NOMO-1 treated with DMSO at 0.1 percent for 48 hours (cell line): ENCODE measurements around the gene C5.

Source experiments
- DNase-seq: peaks from one replicate; lab custom pipeline; 2025; ENCODE audit not compliant: unreplicated experiment; lab: John Stamatoyannopoulos, UW

Gene C5

DNA sequence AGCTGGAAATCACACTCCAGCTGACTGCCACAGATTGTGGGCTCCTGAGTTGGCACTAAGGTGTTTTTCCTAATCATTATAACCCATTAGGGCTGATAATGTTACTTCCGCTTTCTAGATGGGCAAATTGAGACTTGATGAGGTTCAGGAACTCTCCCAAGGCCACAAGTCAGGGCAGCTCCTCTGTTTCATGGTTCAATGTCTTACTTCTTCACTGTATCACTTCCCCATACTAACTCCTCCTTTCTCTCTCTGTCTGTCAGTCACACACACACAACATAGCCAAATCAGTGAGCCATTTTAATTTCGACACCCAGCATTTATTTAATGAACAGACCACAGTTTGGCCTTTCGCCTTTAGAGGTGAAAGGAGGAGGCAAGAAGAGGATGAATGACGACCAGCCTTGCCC is 105.6 kb downstream of the C5 start:
- peak; percentile 97 for DNase-seq

DNA sequence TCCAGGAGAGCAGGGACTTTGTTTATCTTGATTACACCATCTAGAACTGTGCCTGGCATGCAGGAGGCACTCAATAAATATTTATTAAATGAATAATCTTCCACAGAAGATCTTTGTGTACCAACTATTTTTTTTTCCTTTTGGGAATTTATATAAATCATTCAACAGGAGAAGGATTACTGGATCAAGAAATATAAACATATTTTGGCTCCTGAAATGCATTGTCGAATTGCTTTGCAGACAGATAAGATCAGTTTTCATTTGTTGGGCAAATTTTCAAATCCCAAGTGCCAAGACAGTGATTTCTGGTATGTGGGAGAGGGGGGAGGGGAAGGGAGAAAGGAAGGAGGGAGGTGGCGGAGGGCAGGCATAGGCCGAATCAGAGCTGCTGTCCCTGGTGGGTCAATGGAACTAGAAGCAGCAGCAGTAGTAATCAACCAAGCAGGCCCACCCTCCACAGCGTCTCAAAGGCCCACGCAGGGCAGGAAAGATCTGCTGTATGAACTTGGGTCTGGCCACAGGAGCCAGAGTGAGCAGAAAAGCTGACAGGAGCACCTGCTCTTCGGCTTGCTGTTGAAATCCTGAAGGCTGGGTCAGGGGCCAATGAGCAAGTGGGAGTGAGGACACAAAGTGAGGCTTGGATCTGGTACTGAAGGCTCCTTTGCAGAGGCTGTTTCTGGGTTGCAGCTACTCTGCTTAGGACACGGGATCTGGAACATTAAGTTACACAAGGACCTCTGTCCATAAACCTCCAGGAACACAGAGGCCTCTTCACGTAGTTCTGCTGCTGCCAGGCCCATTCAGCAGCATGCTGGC is 107.7 kb downstream of the C5 start:
- DNase-seq, result no peak

DNA sequence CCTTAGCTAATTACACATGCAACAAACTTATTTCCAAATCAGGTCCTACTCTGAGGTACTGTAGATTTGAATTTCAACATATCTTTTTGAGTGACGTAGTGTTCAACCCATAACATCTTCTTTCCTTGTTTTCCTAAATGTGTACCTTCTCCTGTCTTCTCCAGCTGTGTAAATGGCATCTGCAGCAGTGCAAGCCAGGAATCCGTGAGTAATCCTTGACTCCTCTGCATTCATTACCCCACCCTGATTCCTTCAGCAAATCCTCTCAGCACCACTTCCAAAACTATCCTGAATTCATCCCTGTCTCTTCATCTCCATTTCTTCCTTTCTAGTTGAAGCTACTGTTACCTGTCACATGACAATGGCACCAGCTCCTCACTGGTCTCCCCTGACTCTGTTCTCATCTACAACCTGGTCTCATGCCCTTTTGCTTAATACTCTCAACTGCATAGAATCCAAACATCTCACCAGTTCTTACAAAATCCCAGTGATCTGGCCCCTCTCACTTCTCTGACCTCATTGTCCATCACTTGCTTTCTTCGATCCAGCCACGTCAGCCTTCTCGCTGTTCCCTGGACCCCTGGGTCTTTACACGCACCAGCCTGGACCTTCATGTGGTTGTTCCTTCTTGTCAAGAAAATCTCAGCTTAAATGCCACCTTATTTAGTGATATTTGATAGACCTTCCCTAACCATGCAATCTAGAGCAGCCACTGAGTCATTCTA is 108.9 kb downstream of the C5 start:
- DNase-seq, result no peak

DNA sequence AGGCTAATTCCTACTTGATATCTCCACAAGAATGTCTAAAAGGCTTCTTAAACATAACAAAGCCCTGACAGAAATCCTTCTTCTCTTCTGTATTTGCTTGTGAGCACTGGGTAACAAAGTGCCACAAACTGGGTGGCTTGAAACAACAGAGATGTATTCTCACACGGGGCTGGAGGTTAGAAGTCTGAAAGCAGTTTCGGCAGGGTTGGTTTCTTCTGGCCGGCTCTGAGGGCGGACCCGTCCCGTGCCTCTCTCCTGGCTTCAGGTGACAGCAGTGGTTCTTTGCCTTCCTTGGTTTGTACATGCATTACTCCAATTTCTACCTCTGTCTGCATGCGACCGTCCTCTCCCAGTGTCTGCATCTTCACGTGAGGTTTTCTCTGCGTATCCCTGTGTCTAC is 109.5 kb downstream of the C5 start:
- no peak for DNase-seq

DNA sequence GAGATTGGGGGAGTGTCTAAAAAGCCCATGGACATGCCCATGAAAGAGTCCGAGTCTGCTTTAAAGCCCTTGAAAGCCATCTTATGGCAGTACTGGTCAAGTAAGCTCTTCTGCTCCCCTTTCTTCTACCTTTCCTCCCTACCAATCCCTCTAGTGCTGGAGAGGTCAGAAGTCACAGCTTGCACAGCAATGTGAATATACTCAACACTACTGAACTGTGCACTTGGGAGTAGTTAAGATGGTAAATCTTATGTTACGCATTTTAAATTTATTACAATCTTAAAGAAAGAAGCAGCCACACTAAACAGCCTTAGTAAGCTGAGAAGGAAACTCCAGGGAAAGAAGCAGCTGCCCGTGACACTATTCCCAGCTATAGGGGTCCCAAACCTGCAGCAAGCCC is 111.2 kb downstream of the C5 start:
- DNase-seq, result no peak

DNA sequence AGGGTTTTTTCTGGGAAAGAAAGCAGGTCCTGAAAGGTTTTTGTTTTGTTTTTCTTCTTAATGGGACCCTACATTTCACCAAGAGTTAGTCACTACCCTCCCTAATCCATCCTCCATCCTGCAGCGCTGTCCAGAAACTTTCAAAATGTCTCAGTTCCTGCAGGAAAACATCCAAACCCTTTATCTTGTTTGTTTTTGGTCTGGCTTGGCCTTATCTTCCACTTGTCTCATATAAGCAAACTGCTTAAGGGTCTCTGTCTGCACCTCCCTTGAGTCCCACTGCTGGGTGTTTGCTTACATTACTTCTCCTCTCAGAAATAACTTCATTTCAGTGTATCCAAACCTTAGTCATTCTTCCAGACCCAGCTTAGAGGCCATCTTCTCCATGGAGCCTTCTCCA is 112.5 kb downstream of the C5 start:
- no peak for DNase-seq

DNA sequence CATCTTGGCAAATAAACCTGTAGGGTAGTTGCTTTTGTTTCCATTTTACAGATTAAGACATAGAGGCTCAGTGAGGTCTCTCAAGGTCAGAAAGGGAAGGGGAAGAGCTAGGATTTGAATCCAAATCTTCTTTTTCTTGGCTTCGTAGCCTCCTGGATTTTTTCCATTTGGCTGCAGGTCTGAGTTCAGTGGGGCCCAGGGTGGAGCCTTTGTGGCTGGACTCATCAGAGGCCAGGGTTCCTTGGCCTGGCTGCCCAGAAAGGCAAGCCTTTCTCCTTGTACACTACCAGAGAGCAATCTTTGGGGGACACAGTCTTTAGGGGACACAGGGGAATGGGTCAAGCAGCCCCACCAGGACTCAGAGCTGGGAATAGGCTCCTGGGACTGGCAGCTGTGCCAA is 112.9 kb downstream of the C5 start:
- no peak for DNase-seq

DNA sequence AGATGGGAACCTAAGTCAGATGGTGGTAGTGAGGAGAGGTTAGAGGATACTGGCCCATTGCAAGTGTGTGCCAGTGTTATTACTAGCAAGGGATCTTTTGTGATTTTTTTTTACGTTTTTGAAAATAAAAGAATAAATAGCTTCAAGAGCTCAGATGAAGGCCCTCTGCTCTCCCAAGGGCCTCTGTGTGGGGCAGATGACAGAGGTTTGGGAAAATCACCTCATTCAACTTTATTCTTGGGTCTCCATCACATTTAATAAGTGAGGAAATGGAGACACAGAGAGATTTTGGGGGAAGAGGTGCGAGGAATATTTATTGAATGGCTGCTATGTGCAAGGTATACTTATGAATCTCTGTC is 113.3 kb downstream of the C5 start:
- DNase-seq, result no peak

DNA sequence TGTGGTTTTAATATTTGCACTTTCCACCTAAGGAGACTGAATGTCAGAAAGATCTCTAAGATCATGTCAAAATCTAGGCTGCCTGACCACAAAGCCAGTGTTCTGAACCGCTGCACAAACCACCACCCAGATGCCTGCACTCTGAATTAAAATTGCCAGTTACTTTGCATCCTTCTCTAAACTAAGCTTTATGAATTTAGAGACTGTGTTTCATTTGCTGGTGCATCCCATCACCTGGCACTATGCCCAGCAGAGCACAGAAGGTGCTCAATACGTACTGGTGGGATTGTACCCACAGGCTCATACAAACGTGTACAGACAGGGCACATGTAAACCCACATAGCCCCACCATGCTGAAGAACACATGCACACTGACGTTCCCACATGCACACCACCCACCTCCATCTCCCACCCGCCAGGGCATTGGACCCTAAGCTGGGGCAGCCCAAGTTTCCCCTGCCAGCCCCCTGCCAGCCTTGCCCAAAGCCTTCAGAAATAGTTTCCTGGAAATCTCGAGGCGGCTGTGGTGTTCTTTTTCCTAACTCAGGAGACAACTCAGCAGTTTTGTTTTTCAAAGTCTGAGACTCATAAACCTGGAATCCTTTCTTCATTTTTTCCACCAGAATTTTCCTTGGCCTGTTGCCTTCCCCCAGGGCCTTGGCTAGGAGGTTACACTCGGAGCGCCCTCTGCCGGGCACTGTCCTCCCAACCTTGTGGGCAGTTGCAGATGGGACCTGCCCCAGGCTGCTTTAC is 113.9 kb downstream of the C5 start:
- DNase-seq, result peak; percentile 67

DNA sequence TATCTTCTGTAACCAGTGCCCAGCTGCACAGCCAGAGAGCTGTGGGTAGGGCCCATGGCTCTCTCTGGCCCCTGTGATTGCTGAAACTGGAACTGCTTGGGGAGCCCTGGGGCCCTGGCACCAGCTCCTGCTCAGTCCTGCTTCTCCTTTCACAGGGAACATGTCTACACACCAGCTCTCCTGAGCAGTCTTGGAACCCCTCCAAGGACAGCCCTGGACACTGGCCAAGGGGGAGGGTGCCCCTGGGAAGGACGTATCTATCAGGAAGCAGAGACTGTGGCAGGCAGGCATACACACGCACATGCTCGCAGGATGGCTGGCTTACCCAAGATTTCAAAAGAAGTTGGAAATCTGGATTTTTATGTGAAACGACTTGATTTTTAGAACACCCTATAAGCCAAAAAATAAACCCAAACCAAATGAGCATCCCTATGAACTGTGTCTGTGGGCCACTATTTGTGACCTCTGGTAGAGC is 114.7 kb downstream of the C5 start:
- peak; percentile 59 for DNase-seq

DNA sequence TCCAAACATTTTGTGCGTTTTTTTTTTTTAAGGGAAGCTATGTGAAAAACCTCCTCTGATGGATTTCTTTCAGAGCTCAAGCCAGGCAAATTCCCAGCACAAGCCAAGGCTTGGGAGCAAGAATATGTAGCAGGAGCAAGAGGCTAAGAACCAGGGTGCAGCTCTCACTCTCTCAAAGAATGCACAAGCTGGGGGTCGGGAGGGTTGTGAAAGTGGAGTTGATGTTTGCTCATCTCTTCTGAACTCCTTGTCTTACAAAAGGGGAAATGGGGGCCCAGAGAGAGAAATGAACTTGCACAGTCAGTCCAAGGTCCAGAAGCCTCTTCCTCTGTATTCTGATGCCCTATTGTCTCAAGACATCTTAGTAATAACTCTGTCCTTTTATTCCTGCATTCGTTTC is 115.8 kb downstream of the C5 start:
- DNase-seq, result peak; percentile 80

DNA sequence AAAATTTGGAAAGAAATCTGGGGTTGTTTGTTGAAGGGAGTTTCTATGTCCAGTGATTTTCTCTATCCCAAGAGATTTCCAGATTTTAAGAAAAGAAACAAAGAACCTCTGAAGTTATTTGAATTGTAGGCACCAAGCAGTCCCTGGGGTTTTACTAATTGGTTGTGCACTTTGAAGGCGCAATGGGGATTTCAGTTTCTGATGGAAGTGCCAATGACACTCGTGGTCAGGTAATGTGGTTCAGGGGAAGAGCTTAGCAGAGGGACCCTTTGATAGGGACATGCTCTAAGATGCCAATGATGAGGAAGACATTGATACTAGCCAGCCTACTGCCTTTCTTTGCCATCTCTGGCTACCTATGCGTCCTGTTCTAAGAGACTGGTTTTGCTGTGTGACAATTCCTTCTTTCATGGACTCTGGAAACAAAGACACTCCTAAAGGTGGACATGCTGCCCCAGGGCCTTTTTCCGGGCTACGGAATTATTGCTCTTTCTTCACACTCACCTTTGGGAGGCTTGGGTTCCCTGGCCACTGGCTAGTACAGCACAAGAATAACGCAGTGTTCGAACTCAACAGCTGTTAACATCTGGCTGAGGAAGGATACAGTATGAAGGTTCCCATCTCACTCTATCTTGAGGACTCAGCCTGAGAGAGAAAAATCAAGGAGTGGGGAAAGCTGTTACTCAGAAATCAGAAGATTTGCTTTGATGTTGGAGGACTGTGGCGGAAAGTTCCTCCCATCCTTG is 116.6 kb downstream of the C5 start:
- no peak for DNase-seq

DNA sequence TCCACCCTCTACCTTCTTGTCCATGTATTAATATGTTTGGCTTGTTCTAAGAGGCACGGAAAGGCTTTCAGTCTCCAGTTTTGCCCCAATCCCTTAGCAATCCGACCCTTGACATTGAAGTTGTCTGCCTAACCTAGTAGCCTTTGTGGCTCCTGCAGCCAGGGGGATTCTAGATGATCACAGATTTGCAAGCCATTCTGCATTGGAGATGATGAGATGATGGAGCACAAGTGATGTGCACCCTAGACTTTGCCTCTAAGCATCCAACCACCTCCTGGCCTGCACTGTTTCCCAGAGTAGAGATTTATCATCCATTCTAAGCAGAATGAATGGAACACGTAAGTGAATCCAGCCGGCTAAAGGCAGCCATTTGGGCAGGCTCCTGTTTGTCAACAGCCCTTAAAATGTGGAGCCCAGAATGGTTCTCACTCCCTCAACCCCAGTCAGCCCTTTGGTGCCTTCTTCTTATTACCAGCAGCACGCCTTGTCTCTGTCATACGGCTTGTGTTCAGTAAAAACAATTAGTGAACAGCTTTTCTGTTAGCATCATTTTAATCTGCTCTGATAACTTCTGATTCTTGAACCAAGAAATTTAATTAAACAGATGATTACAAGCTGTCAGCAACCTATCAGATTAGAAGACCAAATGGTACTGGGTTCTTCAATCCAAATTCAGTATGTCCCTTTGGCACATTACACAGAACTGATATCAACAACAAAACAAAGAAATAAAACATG is 117.8 kb downstream of the C5 start:
- no peak for DNase-seq

DNA sequence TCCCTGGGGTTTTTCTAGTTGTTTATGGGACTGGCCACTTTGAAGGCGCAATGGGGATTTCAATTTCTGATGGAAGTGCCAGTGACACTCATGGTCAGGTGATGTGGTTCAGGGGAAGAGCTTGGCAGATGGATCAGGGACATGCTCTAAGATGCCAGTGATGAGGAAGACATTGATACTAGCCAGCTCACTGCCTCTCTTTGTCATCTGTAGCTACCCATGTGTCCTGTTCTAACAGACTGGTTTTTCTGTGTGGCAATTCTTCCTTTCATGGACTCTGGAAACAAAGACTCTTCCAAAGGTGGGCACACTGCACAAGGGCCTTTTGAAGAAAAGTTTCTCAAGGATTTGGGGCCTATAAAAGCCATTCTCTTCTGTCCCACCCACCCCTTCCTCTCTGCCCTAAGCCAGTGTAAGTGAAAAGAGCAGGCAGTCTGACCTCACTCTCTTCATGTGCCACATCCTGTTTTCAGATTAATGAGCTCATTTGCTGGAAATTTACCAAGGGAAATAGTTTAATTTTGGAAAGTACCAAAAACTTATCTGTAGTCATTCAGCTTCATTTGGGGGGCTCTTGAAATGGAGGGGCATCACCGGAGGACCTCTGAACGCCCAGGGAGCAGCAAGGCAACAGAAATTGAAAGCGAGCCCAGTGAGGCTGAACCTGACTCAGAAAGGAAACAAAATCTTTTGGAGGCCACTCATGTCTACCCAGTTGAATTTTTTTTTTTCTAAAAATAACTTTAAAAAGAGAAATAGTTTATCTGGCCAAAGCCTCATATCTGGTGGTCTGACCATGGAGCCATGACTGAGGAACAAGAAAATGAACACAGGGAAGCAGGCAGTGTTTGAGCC is 118.6 kb downstream of the C5 start:
- peak; percentile 59 for DNase-seq

DNA sequence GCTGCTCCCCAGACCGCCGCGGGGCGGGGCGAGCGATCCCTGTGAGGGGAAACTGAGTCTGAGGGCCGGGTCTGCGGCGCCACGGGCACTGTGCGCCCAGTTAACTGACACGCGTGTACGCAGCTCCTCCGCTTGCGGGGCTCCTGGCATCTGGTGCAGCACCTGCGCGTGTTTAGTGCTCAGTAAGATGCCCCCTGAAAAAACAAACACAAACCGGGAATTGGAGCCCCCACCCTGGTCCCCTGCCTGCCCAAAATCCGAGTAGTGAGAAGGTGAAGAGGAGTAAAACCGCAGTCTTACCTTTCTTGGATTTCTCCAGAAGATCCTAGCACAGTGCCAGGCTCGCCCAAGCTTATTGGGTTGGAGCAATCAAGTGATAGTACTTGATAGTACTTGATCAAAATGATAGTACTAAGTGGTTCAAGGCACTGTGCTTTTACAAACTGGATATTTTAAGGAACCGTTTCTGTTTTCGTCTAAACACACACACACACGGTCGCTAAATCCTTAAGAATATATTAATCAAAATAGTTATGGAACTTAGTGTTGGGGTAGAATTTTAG is 120.8 kb downstream of the C5 start:
- DNase-seq, result no peak

DNA sequence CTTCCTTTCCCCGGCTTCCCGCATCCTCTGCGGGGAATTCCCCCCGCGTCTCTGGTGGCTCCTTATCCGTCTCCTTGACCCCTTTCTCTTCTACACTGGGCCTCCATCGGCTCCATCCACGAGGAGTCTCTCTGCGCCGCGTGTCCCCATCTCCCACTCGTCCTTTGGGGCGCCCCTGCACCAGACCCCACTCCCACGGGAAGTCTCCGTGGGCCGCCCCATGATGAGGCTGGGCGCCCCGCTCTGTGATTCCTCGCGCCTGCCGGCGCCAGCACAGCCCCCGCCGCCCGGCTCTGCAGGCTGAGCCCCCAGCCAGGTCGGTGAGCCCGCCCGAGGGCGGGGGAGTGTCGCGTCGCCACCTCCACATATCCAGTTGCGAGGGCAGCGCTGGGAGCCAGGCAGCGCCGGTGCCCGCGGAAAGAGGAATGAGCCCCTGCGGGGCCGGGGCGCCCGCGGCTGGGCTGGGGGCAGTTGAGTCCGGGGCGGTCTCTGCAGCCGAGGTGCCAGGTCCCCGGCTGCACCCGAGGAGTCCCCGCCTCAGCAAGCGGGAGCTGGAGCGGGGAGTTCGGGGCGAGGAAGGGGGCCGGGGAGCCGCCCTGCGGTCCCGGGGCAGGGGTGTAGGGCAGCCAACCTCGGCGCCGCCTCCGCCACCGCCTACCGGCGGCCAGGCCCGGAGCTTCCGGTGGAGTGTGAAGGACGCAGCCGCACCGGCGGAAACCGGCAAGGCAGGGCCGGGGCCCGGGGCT is 121.4 kb downstream of the C5 start:
- peak; percentile 35 for DNase-seq

DNA sequence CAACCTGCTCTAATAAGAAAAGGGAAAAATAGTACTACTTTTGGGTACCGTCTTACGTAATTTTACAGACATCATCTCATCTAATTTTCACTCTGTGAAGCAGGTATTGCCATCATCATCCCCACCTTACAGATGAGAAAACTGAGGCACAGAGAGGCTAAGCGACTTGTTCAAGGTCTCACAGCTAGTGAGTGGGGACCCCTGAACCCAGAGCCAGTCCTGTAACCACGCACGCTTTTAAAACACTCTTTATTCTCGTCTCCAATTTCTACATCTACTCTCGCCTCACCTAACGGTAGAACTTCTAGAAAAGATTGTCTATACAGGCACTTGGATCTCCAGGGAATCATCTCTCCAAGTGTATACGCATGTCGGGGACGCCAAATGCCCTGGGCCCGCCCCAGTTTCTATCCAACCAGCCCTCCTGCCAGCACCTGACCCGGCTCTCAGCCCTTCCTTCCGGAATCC is 122.0 kb downstream of the C5 start:
- DNase-seq, result no peak

DNA sequence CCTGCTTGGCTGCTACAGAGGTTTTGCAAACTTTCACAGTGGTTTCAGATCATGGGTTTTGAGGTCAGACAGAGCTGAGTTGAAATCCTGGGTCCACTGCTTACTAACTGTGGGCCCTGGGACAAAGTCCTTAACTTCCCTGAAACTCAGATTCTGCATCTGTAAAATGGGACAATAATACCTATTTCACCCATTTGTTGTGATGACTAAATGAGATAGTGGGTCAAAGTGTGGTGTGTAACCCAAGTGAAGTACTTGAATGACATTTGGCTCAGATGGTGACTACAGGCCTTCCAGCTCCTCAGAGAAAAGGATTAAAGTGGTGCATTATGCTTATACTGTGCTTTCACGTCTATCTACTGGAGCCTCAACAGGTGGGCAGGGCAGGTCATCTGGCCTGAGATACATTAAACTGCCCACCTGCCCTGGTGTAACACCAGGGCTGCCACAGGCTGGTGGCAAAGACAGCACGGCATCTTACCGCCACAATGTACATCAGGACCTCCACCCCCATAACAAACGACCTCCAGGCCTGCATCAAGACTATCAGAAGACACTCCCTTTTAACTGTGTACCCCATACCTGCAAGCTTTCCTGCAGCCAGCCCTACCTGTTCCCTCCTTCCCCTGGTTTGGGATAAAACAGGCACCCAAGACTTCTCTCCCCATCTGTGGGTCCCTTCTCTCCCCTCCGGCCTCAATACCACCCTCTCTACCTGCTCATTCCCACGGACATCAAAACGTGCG is 122.6 kb downstream of the C5 start:
- DNase-seq, result no peak
